HepG2 (cell line): ENCODE data around the gene ELAVL2. TPM values are rescaled to one million over a fixed set of nuclear protein-coding genes. Genes with fewer than 3 reads are reported as not detected.

Experiments used
- ATAC-seq: fragments of 200-7000 bp; cut with Tn5 transposase; 3 replicates; pipeline ENCODE4 v1.9.1; 2020; ENCODE audit warnings: mild to moderate bottlenecking, moderate library complexity
- Bru-seq: library from RNA; stranded (reverse); fragments of 400-500 nt; gene quantifications from one replicate; lab custom pipeline; 2021; lab: Mats Ljungman, UMichigan
- BruChase-seq, 2 experiments: library from RNA; stranded (reverse); fragments of 400-500 nt; gene quantifications; one replicate each; lab custom pipeline; 2021; lab: Mats Ljungman, UMichigan
- BruUV-seq: library from RNA; stranded (reverse); fragments of 400-500 nt; replicated peaks from 2 replicates; lab custom pipeline; 2021; lab: Mats Ljungman, UMichigan
- CTCF ChIA-PET: fragments of 300-600 bp; formaldehyde crosslinking; extraction: SDS; loops from one replicate; lab custom pipeline; 2021; ENCODE audit warnings: low total read pairs, inconsistent platforms, low intra/inter-chr PET ratio; lab: Yijun Ruan, JAX
- POLR2A ChIA-PET: fragments of 350-600 bp; sonication (Branson Sonifier 250); formaldehyde crosslinking; loops from one replicate; lab custom pipeline; 2020; ENCODE audit warnings: antibody characterized with exemption, inconsistent platforms; lab: Yijun Ruan, JAX
- DNase-seq: peaks from one replicate; pipeline ENCODE4 v3.0.0-alpha.2; 2015; ENCODE audit warnings: low spot score
- FAIRE-seq: peaks from 3 replicates; lab custom pipeline; 2011; peaks lifted over from hg19 to GRCh38; lab: Jason Lieb, UNC
- H2AFZ ChIP-seq: one replicate; pipeline ENCODE4 v1.6.1; 2011; ENCODE audit warnings: low read length, inconsistent platforms
- H3K27ac ChIP-seq: fragments of 300-600 bp; 3 replicates; pipeline ENCODE4 v1.8.0; 2011; ENCODE audit warnings: mixed run types, mild to moderate bottlenecking, mixed read lengths, low read length, inconsistent platforms; ENCODE audit not compliant: insufficient read depth; ENCODE audit errors: extremely low read length
- H3K27me3 ChIP-seq, 2 experiments: fragments of 200-600 bp in 1 of 2; 2 replicates in 1 of 2; 3 replicates in 1 of 2; pipeline versions ENCODE4 v1.6.0 to v1.8.0; 2011; ENCODE audit warnings: low read length in 2 of 2, mild to moderate bottlenecking in 2 of 2, moderate library complexity in 2 of 2, inconsistent platforms in 1 of 2; ENCODE audit not compliant: insufficient read depth in 2 of 2, control insufficient read depth in 1 of 2
- H3K36me3 ChIP-seq, 2 experiments: fragments of 200-600 bp in 1 of 2; replicated peaks in 1 of 2; 2 replicates in 1 of 2; 3 replicates in 1 of 2; pipeline versions ENCODE4 v1.5.1 to v1.8.0; 2011; ENCODE audit warnings: low read length in 2 of 2, inconsistent platforms in 1 of 2; ENCODE audit not compliant: insufficient read depth in 2 of 2, control insufficient read depth in 1 of 2
- H3K4me1 ChIP-seq: 2 replicates; pipeline ENCODE4 v1.5.1; 2012; ENCODE audit warnings: low read length, inconsistent platforms; ENCODE audit not compliant: insufficient read depth
- H3K4me2 ChIP-seq: 2 replicates; pipeline ENCODE4 v1.6.0; 2011; ENCODE audit warnings: low read depth, low read length, inconsistent platforms
- H3K4me3 ChIP-seq, 3 experiments: fragments of 200-600 bp in 1 of 3; sonication (generic), shearing (Covaris generic) in 1 of 3; replicated peaks in 1 of 3; 2 replicates each; pipeline ENCODE4 v1.5.1; 2011 to 2016; ENCODE audit warnings: low read length in 3 of 3, inconsistent platforms in 2 of 3, low read depth in 2 of 3, mild to moderate bottlenecking in 2 of 3, control low read depth in 1 of 3, mixed read lengths in 1 of 3; ENCODE audit not compliant: insufficient read depth in 1 of 3
- H3K79me2 ChIP-seq: one replicate; pipeline ENCODE4 v1.6.1; 2011; ENCODE audit warnings: low read length, inconsistent platforms; ENCODE audit not compliant: insufficient read depth
- H3K9ac ChIP-seq: 2 replicates; pipeline ENCODE4 v1.6.0; 2011; ENCODE audit warnings: mild to moderate bottlenecking, low read depth, low read length, inconsistent platforms; ENCODE audit not compliant: insufficient read depth
- H3K9me3 ChIP-seq: 2 replicates; pipeline ENCODE4 v1.5.1; 2012; ENCODE audit warnings: mild to moderate bottlenecking, low read length
- H4K20me1 ChIP-seq: 2 replicates; pipeline ENCODE4 v1.6.0; 2011; ENCODE audit warnings: inconsistent platforms, mild to moderate bottlenecking, low read length, moderate library complexity; ENCODE audit not compliant: insufficient read depth
- IKZF5 ChIP-seq: IDR thresholded peaks from 2 replicates; pipeline ENCODE4 v1.6.1; 2018; ENCODE audit warnings: missing genetic modification reagents, mild to moderate bottlenecking, missing compliant biosample characterization
- NCOA5 ChIP-seq: sonication (generic); formaldehyde crosslinking; IDR thresholded peaks from 2 replicates; pipeline ENCODE4 v1.4.0; 2020; ENCODE audit warnings: missing genetic modification reagents
- ZFP1 ChIP-seq: IDR thresholded peaks from 2 replicates; pipeline ENCODE4 v1.6.1; 2016
- ZNF432 ChIP-seq: sonication (generic); formaldehyde crosslinking; IDR thresholded peaks from 2 replicates; pipeline ENCODE4 v1.5.0; 2020; ENCODE audit warnings: missing genetic modification reagents, mild to moderate bottlenecking, borderline replicate concordance
- ZNF713 ChIP-seq: sonication (generic); formaldehyde crosslinking; IDR thresholded peaks from 2 replicates; pipeline ENCODE4 v1.4.0; 2020; ENCODE audit warnings: mild to moderate bottlenecking, missing genetic modification reagents
- WGBS: methylation state at CpG from one replicate; pipeline ENCODE4 v1.1.6; 2017; ENCODE audit warnings: low lambda C conversion rate; 5-methylcytosine and 5-hydroxymethylcytosine counted together
- in situ Hi-C: cut with HindIII; loops from 2 replicates; pipeline ENCODE4 v1.10.0; 2017; ENCODE audit warnings: low pct_unique_long_range_greater_than_20kb; ENCODE audit not compliant: extremely low pct_ligation_motif_present
- intact Hi-C: fragments of 100-400 bp; cut with micrococcal nuclease; formaldehyde crosslinking; loops from one replicate; pipeline ENCODE4 v1.10.0; 2022; ENCODE audit not compliant: unreplicated experiment
- long read RNA-seq, 2 experiments: library from RNA in 1 of 2; library from polyadenylated mRNA in 1 of 2; stranded (forward) in 1 of 2; unstranded in 1 of 2; transcript quantifications; one replicate each; pipeline ENCODE4 v2.0.0, GENCODE V29; 2019 to 2022
- polyA minus RNA-seq, 3 experiments: library from RNA; depleted of rRNA, polyadenylated mRNA; stranded (reverse); fragments of >200 nt; gene quantifications; 2 replicates each; pipeline ENCODE4 v1.2.3, GENCODE V29; 2011; ENCODE audit warnings: low replicate concordance in 1 of 3
- polyA plus RNA-seq, 8 experiments: library from polyadenylated mRNA; depleted of rRNA in 3 of 8; stranded (reverse) in 7 of 8; unstranded in 1 of 8; fragments of >200 nt; fragmentation: Illumina TruSeq in 4 of 8; extraction: Trizol in 4 of 8; gene quantifications; 2 replicates each; pipeline versions ENCODE4 v1.2.1 to v1.2.3, GENCODE V29; 2011 to 2016; ENCODE audit warnings: low read depth in 4 of 8, missing spikeins in 1 of 8, mixed read lengths in 1 of 8; ENCODE audit not compliant: insufficient read depth in 1 of 8
- total RNA-seq, 5 experiments: library from RNA; depleted of rRNA; stranded (reverse); fragments of >200 nt; fragmentation: Illumina TruSeq; extraction: Trizol; gene quantifications; 2 replicates each; pipeline ENCODE4 v1.2.3, GENCODE V29; 2016; ENCODE audit warnings: low read depth in 1 of 5
- TF ChIP-seq, protein P1 (sequence below), 2 experiments: sonication (generic) in 1 of 2; formaldehyde crosslinking in 1 of 2; IDR thresholded peaks; 2 replicates each; pipeline versions ENCODE4 v1.4.0 to v1.6.1; 2018 to 2020; ENCODE audit warnings: missing genetic modification reagents in 2 of 2, borderline replicate concordance in 1 of 2, low read depth in 1 of 2, mild to moderate bottlenecking in 1 of 2, missing biosample characterization in 1 of 2

ELAVL2 gene
- not detected in 2 replicates for total RNA-seq (2016; rRNA removed; fragmentation: Illumina TruSeq; extraction: Trizol)
- total RNA-seq (2016; cell fraction: cytosol; rRNA removed; fragmentation: Illumina TruSeq; extraction: Trizol; ENCODE audit: low read depth) = not detected in 2 replicates
- not detected in 2 replicates for total RNA-seq (2016; cell fraction: insoluble cytoplasmic fraction; rRNA removed; fragmentation: Illumina TruSeq; extraction: Trizol)
- not detected in 2 replicates for total RNA-seq (2016; cell fraction: membrane; rRNA removed; fragmentation: Illumina TruSeq; extraction: Trizol)
- total RNA-seq (2016; cell fraction: nucleus; rRNA removed; fragmentation: Illumina TruSeq; extraction: Trizol) = not detected in 2 replicates
- not detected in 2 replicates for polyA plus RNA-seq (2011; rRNA removed)
- polyA plus RNA-seq (2011; cell fraction: cytosol; rRNA removed) = not detected in 2 replicates
- not detected in 2 replicates for polyA plus RNA-seq (2011; cell fraction: nucleus; rRNA removed)
- not detected in 2 replicates for polyA plus RNA-seq (2012)
- not detected in 2 replicates for polyA plus RNA-seq (2016; cell fraction: cytosol; fragmentation: Illumina TruSeq; extraction: Trizol; ENCODE audit: low read depth)
- polyA plus RNA-seq (2016; cell fraction: insoluble cytoplasmic fraction; fragmentation: Illumina TruSeq; extraction: Trizol; ENCODE audit: low read depth) = not detected in 2 replicates
- not detected in 2 replicates for polyA plus RNA-seq (2016; cell fraction: membrane; fragmentation: Illumina TruSeq; extraction: Trizol; ENCODE audit: low read depth)
- not detected in 2 replicates for polyA plus RNA-seq (2016; cell fraction: nucleus; fragmentation: Illumina TruSeq; extraction: Trizol; ENCODE audit: insufficient read depth, low read depth)
- not detected in 2 replicates for polyA minus RNA-seq (2011; rRNA and poly(A)+ RNA removed; ENCODE audit: low replicate concordance)
- not detected in 2 replicates for polyA minus RNA-seq (2011; cell fraction: cytosol; rRNA and poly(A)+ RNA removed)
- polyA minus RNA-seq (2011; cell fraction: nucleus; rRNA and poly(A)+ RNA removed) = not detected in 2 replicates
- percentile 2 among the genes with signal in this experiment for Bru-seq, nascent RNA
- BruChase-seq, experiment 1, labeled RNA remaining after a 6-hour chase = percentile 1 among the genes with signal in this experiment
- BruChase-seq, experiment 2, labeled RNA remaining after a 2-hour chase = percentile 4 among the genes with signal in this experiment
- long read RNA-seq, experiment 1 = 0 reads
- long read RNA-seq, experiment 2 = 0 reads

DNA sequence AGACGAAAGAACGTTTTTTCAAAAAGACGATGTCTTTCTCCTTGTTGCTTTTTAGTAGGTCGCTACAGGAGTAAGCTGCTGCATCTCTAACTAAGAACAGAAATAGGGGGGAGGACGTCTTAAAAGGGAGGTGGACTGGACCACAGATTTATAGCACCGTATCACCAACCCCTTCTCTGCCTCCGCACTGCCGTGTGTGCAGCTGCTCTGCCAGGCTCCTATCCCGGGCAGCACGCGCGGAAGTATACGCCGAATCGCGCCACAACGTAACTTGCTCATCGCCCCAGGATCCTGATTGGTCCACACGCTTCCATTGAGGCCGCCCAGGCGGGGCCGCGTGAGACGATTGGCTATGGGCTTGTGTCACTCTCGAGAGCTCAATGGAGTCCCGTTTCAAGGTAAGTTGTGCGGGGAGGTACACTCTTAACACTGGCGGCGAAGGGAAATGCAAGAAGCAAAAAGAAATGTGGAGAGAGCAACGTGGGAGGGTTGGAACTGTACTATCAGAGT is at the start of gene ELAVL2:
TSS of gene ELAVL2 (minus strand) at position 121 of the 510 bp plus-strand sequence. CDS start 64,006 bp downstream, outside the sequence.
- DNase-seq = no peak
- H3K9ac ChIP-seq = no peak within 1 kb of the TSS
- TF ChIP-seq ZNF432 (CRISPR knock-in tag) (no peak), ZFP1 (CRISPR knock-in tag) (no peak), NCOA5 (no peak), IKZF5 (no peak), ZNF713 (CRISPR knock-in tag) (no peak)
- TF ChIP-seq, protein P1, sequence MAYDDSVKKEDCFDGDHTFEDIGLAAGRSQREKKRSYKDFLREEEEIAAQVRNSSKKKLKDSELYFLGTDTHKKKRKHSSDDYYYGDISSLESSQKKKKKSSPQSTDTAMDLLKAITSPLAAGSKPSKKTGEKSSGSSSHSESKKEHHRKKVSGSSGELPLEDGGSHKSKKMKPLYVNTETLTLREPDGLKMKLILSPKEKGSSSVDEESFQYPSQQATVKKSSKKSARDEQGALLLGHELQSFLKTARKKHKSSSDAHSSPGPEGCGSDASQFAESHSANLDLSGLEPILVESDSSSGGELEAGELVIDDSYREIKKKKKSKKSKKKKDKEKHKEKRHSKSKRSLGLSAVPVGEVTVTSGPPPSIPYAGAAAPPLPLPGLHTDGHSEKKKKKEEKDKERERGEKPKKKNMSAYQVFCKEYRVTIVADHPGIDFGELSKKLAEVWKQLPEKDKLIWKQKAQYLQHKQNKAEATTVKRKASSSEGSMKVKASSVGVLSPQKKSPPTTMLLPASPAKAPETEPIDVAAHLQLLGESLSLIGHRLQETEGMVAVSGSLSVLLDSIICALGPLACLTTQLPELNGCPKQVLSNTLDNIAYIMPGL (CRISPR knock-in tag; IDR thresholded peaks at IDR 0.05; ENCODE audit: borderline replicate concordance in 1 of 2, low read depth in 1 of 2) = no peak

More for the DNA sequence above, at the start of gene ELAVL2:
- Histone ChIP-seq H3K4me2 (no peak within 1 kb of the TSS), H2AFZ (no peak within 1 kb of the TSS), H3K9me3 (no peaks in the 10 kb centered on the region), H3K27me3 (peaks cover 0 to 11% of the 10 kb centered on the region in 2 experiments; a peak in 3 of 5 replicates), H3K36me3 (no peaks in the 10 kb centered on the region), H4K20me1 (no peaks in the 10 kb centered on the region), H3K4me1 (no peaks in the 10 kb centered on the region), H3K27ac (no peak within 1 kb of the TSS), H3K79me2 (no peaks in the 10 kb centered on the region), H3K4me3 (no peak within 1 kb of the TSS)
- intact Hi-C loops = no loop called here
- ChIA-PET POLR2A (no interaction called here), CTCF (no interaction called here)
- ATAC-seq (no peak), FAIRE-seq (no peak)
- WGBS = 53% methylated on average over 30 of the region's 30 CpGs
- BruUV-seq = no TSS peak
- in situ Hi-C loops = no loop called here
